Tibial nerve (tissue), 4 donors: Measurements from ENCODE around the gene GRID1. TPM values are rescaled to one million over a fixed set of nuclear protein-coding genes. Genes with fewer than 3 reads are reported as not detected.

ENCODE experiments used
- DNase-seq, 2 donors: peaks; one replicate each; pipeline ENCODE4 v3.0.0-alpha.2; 2019; ENCODE audit warnings: low spot score in 2 of 2
- H3K27ac ChIP-seq, 4 donors: fragments of 200-600 bp; sonication (generic) in 3 of 4; one replicate each; pipeline ENCODE4 v1.5.1; 2017 to 2019; ENCODE audit warnings: mild to moderate bottlenecking in 1 of 4
- H3K27me3 ChIP-seq, 2 donors: fragments of 200-600 bp; sonication (generic) in 1 of 2; one replicate each; pipeline versions ENCODE4 v1.5.1 to v1.6.0; 2017 to 2019
- H3K36me3 ChIP-seq, 3 donors: fragments of 200-600 bp; sonication (generic); one replicate each; pipeline ENCODE4 v1.5.1; 2018 to 2019
- H3K4me1 ChIP-seq, 4 donors: fragments of 200-600 bp; sonication (generic) in 3 of 4; one replicate each; pipeline ENCODE4 v1.5.1; 2017 to 2019
- H3K4me3 ChIP-seq, 4 donors: fragments of 200-600 bp; sonication (generic) in 3 of 4; one replicate each; pipeline ENCODE4 v1.5.1; 2017 to 2019; ENCODE audit warnings: mild to moderate bottlenecking in 1 of 4, moderate library complexity in 1 of 4
- H3K9me3 ChIP-seq, 4 donors: fragments of 200-600 bp; sonication (generic) in 3 of 4; one replicate each; pipeline ENCODE4 v1.5.1; 2017 to 2019
- EP300 ChIP-seq, 2 donors: sonication (generic); formaldehyde crosslinking; IDR thresholded peaks; one replicate each; pipeline ENCODE4 v1.6.1; 2017; ENCODE audit warnings: antibody characterized with exemption in 2 of 2, mild to moderate bottlenecking in 1 of 2
- POLR2A ChIP-seq, 2 donors: fragments of 450-650 bp; IDR thresholded peaks; one replicate each; pipeline ENCODE4 v1.6.1; 2017; ENCODE audit warnings: antibody characterized with exemption in 2 of 2, mild to moderate bottlenecking in 2 of 2, moderate library complexity in 2 of 2
- WGBS, 2 donors: methylation state at CpG; one replicate each; pipeline ENCODE4 v1.1.5; 2018; 5-methylcytosine and 5-hydroxymethylcytosine counted together
- total RNA-seq, 4 donors: library from RNA; depleted of rRNA; stranded (reverse); fragments of >200 nt; gene quantifications; one replicate each; pipeline ENCODE4 v1.1.0, GENCODE V29; 2016
- TF ChIP-seq, protein P1 (sequence below), 5 experiments: fragments of 200-600 bp in 3 of 5; fragments of 450-650 bp in 2 of 5; sonication (generic) in 3 of 5; IDR thresholded peaks; one replicate each; pipeline ENCODE4 v1.5.1; 2016 to 2019; ENCODE audit warnings: antibody characterized with exemption in 5 of 5, mild to moderate bottlenecking in 3 of 5, moderate library complexity in 2 of 5

The GRID1 gene
- total RNA-seq, 4 donors from 2014 or later = 7.7 to 16.3 (median 10.5) TPM

DNA sequence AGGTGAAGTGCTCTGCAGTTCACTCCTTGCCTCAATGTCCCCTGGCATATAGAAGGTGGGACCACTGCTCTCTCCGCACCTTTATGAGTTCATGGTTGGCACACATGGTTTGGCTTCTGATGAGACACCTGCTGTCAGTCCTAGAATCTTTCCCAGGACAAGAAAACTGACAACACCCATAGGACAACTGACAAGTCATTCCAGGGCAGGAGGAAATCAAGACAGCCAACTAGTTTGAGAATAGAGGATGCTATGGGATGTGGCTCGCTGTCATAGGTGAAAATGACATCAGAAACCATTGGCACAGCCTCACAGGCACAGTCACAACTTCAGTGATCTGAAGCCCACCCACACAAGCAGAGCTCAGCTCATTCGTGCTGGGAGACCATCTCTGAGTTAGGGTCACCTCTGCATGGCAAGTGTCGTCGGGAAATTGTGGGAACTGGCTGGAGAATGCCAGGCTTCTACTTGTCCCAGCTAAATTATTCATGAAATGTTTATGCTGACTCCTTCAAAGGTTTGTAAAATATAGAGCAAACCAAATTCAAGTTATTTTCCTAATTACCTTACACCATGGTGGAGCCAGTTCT, 762.4 kb downstream of the GRID1 start:
- no peak for DNase-seq
- Histone ChIP-seq H3K27ac (no peak overlapping the region), H3K4me3 (no peak overlapping the region), H3K36me3 (peaks cover 0 to 3% (median 0%) of the 10 kb centered on the region in 3 donors), H3K4me1 (no peaks in the 10 kb centered on the region), H3K27me3 (no peaks in the 10 kb centered on the region), H3K9me3 (no peaks in the 10 kb centered on the region)
- no peak for TF ChIP-seq EP300 (IDR thresholded peaks at IDR 0.05)
- TF ChIP-seq, protein P1, sequence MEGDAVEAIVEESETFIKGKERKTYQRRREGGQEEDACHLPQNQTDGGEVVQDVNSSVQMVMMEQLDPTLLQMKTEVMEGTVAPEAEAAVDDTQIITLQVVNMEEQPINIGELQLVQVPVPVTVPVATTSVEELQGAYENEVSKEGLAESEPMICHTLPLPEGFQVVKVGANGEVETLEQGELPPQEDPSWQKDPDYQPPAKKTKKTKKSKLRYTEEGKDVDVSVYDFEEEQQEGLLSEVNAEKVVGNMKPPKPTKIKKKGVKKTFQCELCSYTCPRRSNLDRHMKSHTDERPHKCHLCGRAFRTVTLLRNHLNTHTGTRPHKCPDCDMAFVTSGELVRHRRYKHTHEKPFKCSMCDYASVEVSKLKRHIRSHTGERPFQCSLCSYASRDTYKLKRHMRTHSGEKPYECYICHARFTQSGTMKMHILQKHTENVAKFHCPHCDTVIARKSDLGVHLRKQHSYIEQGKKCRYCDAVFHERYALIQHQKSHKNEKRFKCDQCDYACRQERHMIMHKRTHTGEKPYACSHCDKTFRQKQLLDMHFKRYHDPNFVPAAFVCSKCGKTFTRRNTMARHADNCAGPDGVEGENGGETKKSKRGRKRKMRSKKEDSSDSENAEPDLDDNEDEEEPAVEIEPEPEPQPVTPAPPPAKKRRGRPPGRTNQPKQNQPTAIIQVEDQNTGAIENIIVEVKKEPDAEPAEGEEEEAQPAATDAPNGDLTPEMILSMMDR (IDR thresholded peaks at IDR 0.05) = no peak
- no peak for TF ChIP-seq POLR2A (IDR thresholded peaks at IDR 0.05)
- WGBS, 2 donors = 75 to 83% methylated on average over 5 of the region's 5 CpGs

GRCh38 chr10:85603151-85603940, 763.2 kb downstream of the GRID1 start:
- no peaks in the 10 kb centered on the region for H3K4me1 ChIP-seq
- no peaks in the 10 kb centered on the region for H3K9me3 ChIP-seq
- no peak overlapping the region for H3K4me3 ChIP-seq
- DNase-seq = no peak
- TF ChIP-seq POLR2A (IDR thresholded peaks at IDR 0.05) = no peak
- TF ChIP-seq, protein P1 (IDR thresholded peaks at IDR 0.05) = no peak
- no peak for TF ChIP-seq EP300 (IDR thresholded peaks at IDR 0.05)
- H3K27ac ChIP-seq = no peak overlapping the region
- WGBS, 2 donors = 69 to 72% methylated on average over 5 of the region's 5 CpGs
- peaks cover 0 to 3% (median 0%) of the 10 kb centered on the region in 3 donors for H3K36me3 ChIP-seq
- H3K27me3 ChIP-seq = no peaks in the 10 kb centered on the region

GRCh38 chr10:85602713-85603112, 763.9 kb downstream of the GRID1 start:
- Histone ChIP-seq H3K36me3 (peaks cover 0 to 3% (median 0%) of the 10 kb centered on the region in 3 donors), H3K4me3 (no peak overlapping the region), H3K9me3 (no peaks in the 10 kb centered on the region), H3K27ac (no peak overlapping the region), H3K27me3 (no peaks in the 10 kb centered on the region), H3K4me1 (no peaks in the 10 kb centered on the region)
- TF ChIP-seq POLR2A (IDR thresholded peaks at IDR 0.05) = no peak
- no peak for TF ChIP-seq EP300 (IDR thresholded peaks at IDR 0.05)
- TF ChIP-seq, protein P1 (IDR thresholded peaks at IDR 0.05) = no peak
- no peak for DNase-seq
- 71 to 83% methylated on average over 1 of the region's 1 CpG for WGBS, 2 donors

GRCh38 chr10:85602306-85602705, 764.3 kb downstream of the GRID1 start:
- 93 to 94% methylated on average over 12 to 13 of the region's 18 CpGs for WGBS, 2 donors
- peaks cover 0 to 3% (median 0%) of the 10 kb centered on the region in 3 donors for H3K36me3 ChIP-seq
- no peaks in the 10 kb centered on the region for H3K4me1 ChIP-seq
- DNase-seq = no peak
- H3K9me3 ChIP-seq = no peaks in the 10 kb centered on the region
- H3K27me3 ChIP-seq = no peaks in the 10 kb centered on the region
- H3K27ac ChIP-seq = no peak overlapping the region
- H3K4me3 ChIP-seq = no peak overlapping the region
- TF ChIP-seq, protein P1 (IDR thresholded peaks at IDR 0.05) = no peak
- TF ChIP-seq EP300 (IDR thresholded peaks at IDR 0.05) = no peak
- no peak for TF ChIP-seq POLR2A (IDR thresholded peaks at IDR 0.05)

GRCh38 chr10:85601526-85601925, 765.1 kb downstream of the GRID1 start:
- H3K4me3 ChIP-seq = no peak overlapping the region
- H3K4me1 ChIP-seq = no peaks in the 10 kb centered on the region
- DNase-seq = no peak

More at GRCh38 chr10:85601526-85601925, 765.1 kb downstream of the GRID1 start:
- peaks cover 0 to 3% (median 0%) of the 10 kb centered on the region in 3 donors for H3K36me3 ChIP-seq
- H3K27me3 ChIP-seq = no peaks in the 10 kb centered on the region
- TF ChIP-seq, protein P1 (IDR thresholded peaks at IDR 0.05) = no peak
- TF ChIP-seq POLR2A (IDR thresholded peaks at IDR 0.05) (no peak), EP300 (IDR thresholded peaks at IDR 0.05) (no peak)
- 95% methylated on average over 9 of the region's 9 CpGs for WGBS, 2 donors
- no peaks in the 10 kb centered on the region for H3K9me3 ChIP-seq
- no peak overlapping the region for H3K27ac ChIP-seq
